Lower lobe of right lung (tissue), 2 donors: Measurements from ENCODE around the gene STAMBP. TPM values are rescaled to one million over a fixed set of nuclear protein-coding genes. Genes with fewer than 3 reads are reported as not detected.
A peak's percentile ranks its signal among the peaks of the same experiment; 100 is the strongest.

ENCODE experiments used
- ATAC-seq, 2 donors: fragments of 200-7000 bp; cut with Tn5 transposase; one replicate each; pipeline ENCODE4 v1.9.1; 2020 to 2022; ENCODE audit warnings: mild to moderate bottlenecking in 2 of 2, moderate library complexity in 2 of 2
- DNase-seq: peaks from one replicate; pipeline ENCODE4 v3.0.0-alpha.2; 2020
- H3K27ac ChIP-seq: fragments of 200-600 bp; one replicate; pipeline ENCODE4 v1.8.0; 2022
- H3K27me3 ChIP-seq: fragments of 200-600 bp; one replicate; pipeline ENCODE4 v1.8.0; 2022; ENCODE audit warnings: low read depth
- H3K36me3 ChIP-seq: fragments of 200-600 bp; one replicate; pipeline ENCODE4 v1.8.0; 2022; ENCODE audit warnings: mild to moderate bottlenecking
- H3K4me1 ChIP-seq: fragments of 200-600 bp; one replicate; pipeline ENCODE4 v1.8.0; 2022
- H3K4me3 ChIP-seq: fragments of 200-600 bp; one replicate; pipeline ENCODE4 v1.8.0; 2022; ENCODE audit warnings: mild to moderate bottlenecking
- H3K9me3 ChIP-seq: fragments of 200-600 bp; one replicate; pipeline ENCODE4 v1.8.0; 2022
- CTCF ChIP-seq: fragments of 200-600 bp; IDR thresholded peaks from one replicate; pipeline ENCODE4 v1.8.0; 2022; ENCODE audit warnings: antibody characterized with exemption, mild to moderate bottlenecking
- intact Hi-C: fragments of 100-400 bp; cut with DNase I; formaldehyde crosslinking; loops from one replicate; pipeline ENCODE4 v1.11.0; 2022
- total RNA-seq: library from RNA; stranded (reverse); fragmentation: NEBNext Ultra II Directional; extraction: Animal tissue kit (Norgen Biotek cat#: 25700); gene quantifications from one replicate; pipeline ENCODE4 v1.2.1, GENCODE V29; 2021
- donor health status: DM: no; HTN: yes; CAD: no; lungs with severe emphysema.

Gene STAMBP
- total RNA-seq, 1 donor from 2014 or later: 31.3 TPM

- H3K4me1 ChIP-seq: no peaks in the 10 kb centered on the region
- H3K4me3 ChIP-seq: no peak overlapping the region
- ATAC-seq: no peak
- H3K36me3 ChIP-seq: no peaks in the 10 kb centered on the region
- no peak for TF ChIP-seq CTCF
- intact Hi-C loops: no loop called here
- no peak for DNase-seq
- no peaks in the 10 kb centered on the region for H3K9me3 ChIP-seq
- no peak overlapping the region for H3K27ac ChIP-seq
- H3K27me3 ChIP-seq: no peaks in the 10 kb centered on the region
These were observed 90.1 kb downstream of the STAMBP start for GRCh38 chr2:73918856-73919255.

GRCh38 chr2:73919596-73920228 lies 91.0 kb downstream of the STAMBP start:
- ATAC-seq (no peak), DNase-seq (no peak)
- no peaks in the 10 kb centered on the region for H3K36me3 ChIP-seq
- no peak for TF ChIP-seq CTCF
- no peak overlapping the region for H3K27ac ChIP-seq
- intact Hi-C loops: no loop called here
- no peak overlapping the region for H3K4me3 ChIP-seq
- H3K4me1 ChIP-seq: no peaks in the 10 kb centered on the region
- H3K9me3 ChIP-seq: no peaks in the 10 kb centered on the region
- no peaks in the 10 kb centered on the region for H3K27me3 ChIP-seq

GRCh38 chr2:73920577-73921545 lies 92.1 kb downstream of the STAMBP start:
- ATAC-seq (peak; percentile 49 to 72), DNase-seq (peak; percentile 69)
- Histone ChIP-seq H3K4me1 (no peaks in the 10 kb centered on the region), H3K27me3 (no peaks in the 10 kb centered on the region), H3K9me3 (no peaks in the 10 kb centered on the region), H3K4me3 (no peak overlapping the region), H3K36me3 (no peaks in the 10 kb centered on the region), H3K27ac (no peak overlapping the region)
- peak; percentile 32 for TF ChIP-seq CTCF
- intact Hi-C loops: no loop called here

- DNase-seq (no peak), ATAC-seq (no peak)
- no peaks in the 10 kb centered on the region for H3K4me1 ChIP-seq
- no peaks in the 10 kb centered on the region for H3K9me3 ChIP-seq
- H3K4me3 ChIP-seq: no peak overlapping the region
- intact Hi-C loops: no loop called here
- no peaks in the 10 kb centered on the region for H3K36me3 ChIP-seq
- TF ChIP-seq CTCF: no peak
- H3K27ac ChIP-seq: no peak overlapping the region
- no peaks in the 10 kb centered on the region for H3K27me3 ChIP-seq
These were observed 92.8 kb downstream of the STAMBP start for GRCh38 chr2:73921581-73921980.

GRCh38 chr2:73922681-73923080 lies 93.9 kb downstream of the STAMBP start:
- H3K36me3 ChIP-seq: no peaks in the 10 kb centered on the region
- no peaks in the 10 kb centered on the region for H3K9me3 ChIP-seq
- H3K27me3 ChIP-seq: no peaks in the 10 kb centered on the region
- no peak for TF ChIP-seq CTCF
- DNase-seq: no peak
- ATAC-seq: no peak
- no peak overlapping the region for H3K27ac ChIP-seq
- no peak overlapping the region for H3K4me3 ChIP-seq
- intact Hi-C loops: no loop called here
- peaks cover 5% of the 10 kb centered on the region for H3K4me1 ChIP-seq

Other genes with a start within 250 kb of the STAMBP start
- not detected for gene NAT8, start 186.5 kb upstream of the STAMBP start, total RNA-seq
- gene TPRKB, start 91.6 kb upstream of the STAMBP start, total RNA-seq: 17.3 TPM
- 17.6 TPM for gene DUSP11, start 48.9 kb upstream of the STAMBP start, total RNA-seq
- gene C2orf78, start 44.8 kb upstream of the STAMBP start, total RNA-seq: not detected
- 22.2 TPM for gene ACTG2, start 64.0 kb downstream of the STAMBP start, total RNA-seq
- 38.0 TPM for gene DGUOK, start 97.9 kb downstream of the STAMBP start, total RNA-seq
- gene TET3, start 155.9 kb downstream of the STAMBP start, total RNA-seq: 21.5 TPM